ENCODE results near the gene MET. TPM values are rescaled to one million over a fixed set of nuclear protein-coding genes. Genes with fewer than 3 reads are reported as not detected.
"Not testable (repeated sequence)": the region's sequence is repeated elsewhere in the genome, so short reads cannot be mapped to it uniquely, and the experiment has no call there.

Gene MET
- total RNA-seq, 1 donor from 2014 or later, result 59.4 TPM

GRCh38 chr7:116809636-116810266 is 137.8 kb downstream of the MET start:
- DNase-seq (ENCODE audit: low spot score), result peak; percentile 63

- DNase-seq (ENCODE audit: low spot score), result no peak
Observed at GRCh38 chr7:116810267-116811116, 138.5 kb downstream of the MET start.

- DNase-seq (ENCODE audit: low spot score), result no peak
Observed at GRCh38 chr7:116811768-116812167, 139.8 kb downstream of the MET start.

GRCh38 chr7:116812860-116813259 is 140.9 kb downstream of the MET start:
- DNase-seq (ENCODE audit: low spot score), result no peak

- DNase-seq (ENCODE audit: low spot score), result not testable (repeated sequence)
Observed at GRCh38 chr7:116813371-116813770, 141.4 kb downstream of the MET start.

- DNase-seq (ENCODE audit: low spot score), result no peak
Observed at GRCh38 chr7:116815041-116815440, 143.0 kb downstream of the MET start.

GRCh38 chr7:116820149-116820548 is 148.2 kb downstream of the MET start:
- no peak for DNase-seq (ENCODE audit: low spot score)

GRCh38 chr7:116821647-116822046 is 149.7 kb downstream of the MET start:
- DNase-seq (ENCODE audit: low spot score), result not testable (repeated sequence)

- DNase-seq (ENCODE audit: low spot score), result no peak
Observed at GRCh38 chr7:116824449-116824848, 152.5 kb downstream of the MET start.

GRCh38 chr7:116828281-116828680 is 156.3 kb downstream of the MET start:
- DNase-seq (ENCODE audit: low spot score), result no peak

- DNase-seq (ENCODE audit: low spot score), result no peak
Observed at GRCh38 chr7:116829041-116829440, 157.0 kb downstream of the MET start.

GRCh38 chr7:116829493-116829892 is 157.5 kb downstream of the MET start:
- DNase-seq (ENCODE audit: low spot score), result no peak

- no peak for DNase-seq (ENCODE audit: low spot score)
Observed at GRCh38 chr7:116832692-116833091, 160.7 kb downstream of the MET start.

GRCh38 chr7:116834815-116835504 is 163.0 kb downstream of the MET start:
- peak; percentile 82 for DNase-seq (ENCODE audit: low spot score)

GRCh38 chr7:116836048-116836447 is 164.1 kb downstream of the MET start:
- no peak for DNase-seq (ENCODE audit: low spot score)

GRCh38 chr7:116836911-116837310 is 164.9 kb downstream of the MET start:
- no peak for DNase-seq (ENCODE audit: low spot score)

- DNase-seq (ENCODE audit: low spot score), result no peak
Observed at GRCh38 chr7:116837586-116837985, 165.6 kb downstream of the MET start.

- DNase-seq (ENCODE audit: low spot score), result no peak
Observed at GRCh38 chr7:116840256-116840655, 168.3 kb downstream of the MET start.

- DNase-seq (ENCODE audit: low spot score), result no peak
Observed at GRCh38 chr7:116842371-116842770, 170.4 kb downstream of the MET start.

- DNase-seq (ENCODE audit: low spot score), result no peak
Observed at GRCh38 chr7:116843378-116843777, 171.4 kb downstream of the MET start.
